Uterus (tissue), 4 donors: ENCODE measurements around the gene PNLIP. TPM values are rescaled to one million over a fixed set of nuclear protein-coding genes. Genes with fewer than 3 reads are reported as not detected.

ENCODE experiments used
- DNase-seq, 2 donors: peaks; one replicate each; pipeline ENCODE4 v3.0.0-alpha.2; 2019 to 2020
- H3K27ac ChIP-seq, 2 donors: fragments of 200-600 bp; sonication (generic); 1 replicate in 1 of 2; 2 replicates in 1 of 2; pipeline ENCODE4 v1.5.1; 2016 to 2018
- H3K27me3 ChIP-seq, 2 donors: fragments of 200-600 bp; sonication (generic); one replicate each; pipeline ENCODE4 v1.5.1; 2018 to 2019; ENCODE audit warnings: control low read depth in 1 of 2
- H3K36me3 ChIP-seq, 2 donors: fragments of 200-600 bp; sonication (generic); one replicate each; pipeline ENCODE4 v1.5.1; 2019; ENCODE audit warnings: control low read depth in 1 of 2
- H3K4me1 ChIP-seq, 2 donors: fragments of 200-600 bp; sonication (generic); one replicate each; pipeline ENCODE4 v1.5.1; 2018 to 2019; ENCODE audit warnings: control low read depth in 1 of 2
- H3K4me3 ChIP-seq, 2 donors: fragments of 200-600 bp; sonication (generic); 1 replicate in 1 of 2; 2 replicates in 1 of 2; pipeline ENCODE4 v1.5.1; 2018 to 2019; ENCODE audit warnings: mild to moderate bottlenecking in 1 of 2
- H3K9me3 ChIP-seq, 2 donors: fragments of 200-600 bp; sonication (generic); one replicate each; pipeline ENCODE4 v1.5.1; 2019; ENCODE audit warnings: control low read depth in 1 of 2
- CTCF ChIP-seq, 4 experiments: fragments of 200-600 bp in 2 of 4; fragments of 450-650 bp in 2 of 4; sonication (generic) in 2 of 4; IDR thresholded peaks; one replicate each; pipeline ENCODE4 v1.5.1; 2016 to 2019; ENCODE audit warnings: antibody characterized with exemption in 4 of 4, mild to moderate bottlenecking in 2 of 4, moderate library complexity in 1 of 4
- POLR2A ChIP-seq, 2 donors: fragments of 450-650 bp; IDR thresholded peaks; one replicate each; pipeline ENCODE4 v1.6.1; 2016; ENCODE audit warnings: antibody characterized with exemption in 2 of 2, mild to moderate bottlenecking in 1 of 2, moderate library complexity in 1 of 2
- intact Hi-C: fragments of 100-400 bp; cut with DNase I; formaldehyde crosslinking; loops from one replicate; pipeline ENCODE4 v1.15.1; 2023; ENCODE audit warnings: low total_unique reads
- total RNA-seq, 4 donors: library from RNA; depleted of rRNA in 3 of 4; stranded (reverse); fragments of >200 nt in 3 of 4; gene quantifications; one replicate each; pipeline versions ENCODE4 v1.1.0 to v1.2.4, GENCODE V29; 2014 to 2023
- donor health status: DM: yes; HTN: yes; CAD: no.

PNLIP gene
- total RNA-seq, 4 donors from 2014 or later: not detected

- Histone ChIP-seq H3K27ac (no peak overlapping the region), H3K4me1 (no peaks in the 10 kb centered on the region), H3K9me3 (no peaks in the 10 kb centered on the region), H3K27me3 (no peaks in the 10 kb centered on the region), H3K4me3 (no peak overlapping the region), H3K36me3 (no peaks in the 10 kb centered on the region)
- intact Hi-C loops: no loop called here
- TF ChIP-seq POLR2A (IDR thresholded peaks at IDR 0.05): no peak
- no peak for TF ChIP-seq CTCF (IDR thresholded peaks at IDR 0.05)
- DNase-seq: no peak
Measured at GRCh38 chr10:116597543-116597942, 51.8 kb downstream of the PNLIP start.

GRCh38 chr10:116598329-116598728 is 52.6 kb downstream of the PNLIP start:
- H3K4me1 ChIP-seq: no peaks in the 10 kb centered on the region
- H3K27me3 ChIP-seq: no peaks in the 10 kb centered on the region
- intact Hi-C loops: no loop called here
- H3K36me3 ChIP-seq: no peaks in the 10 kb centered on the region
- H3K9me3 ChIP-seq: no peaks in the 10 kb centered on the region
- no peak for TF ChIP-seq POLR2A (IDR thresholded peaks at IDR 0.05)
- TF ChIP-seq CTCF (IDR thresholded peaks at IDR 0.05): no peak
- no peak overlapping the region for H3K27ac ChIP-seq
- DNase-seq: no peak
- H3K4me3 ChIP-seq: no peak overlapping the region

GRCh38 chr10:116599991-116600390 is 54.3 kb downstream of the PNLIP start:
- no peak for DNase-seq
- H3K27ac ChIP-seq: no peak overlapping the region
- no peaks in the 10 kb centered on the region for H3K4me1 ChIP-seq
- H3K4me3 ChIP-seq: no peak overlapping the region
- no peaks in the 10 kb centered on the region for H3K27me3 ChIP-seq
- no peaks in the 10 kb centered on the region for H3K36me3 ChIP-seq
- TF ChIP-seq POLR2A (IDR thresholded peaks at IDR 0.05) (no peak), CTCF (IDR thresholded peaks at IDR 0.05) (no peak)
- intact Hi-C loops: no loop called here
- no peaks in the 10 kb centered on the region for H3K9me3 ChIP-seq

GRCh38 chr10:116602648-116603400 is 57.1 kb downstream of the PNLIP start:
- no peaks in the 10 kb centered on the region for H3K4me1 ChIP-seq
- no peak for DNase-seq
- intact Hi-C loops: no loop called here
- H3K27me3 ChIP-seq: no peaks in the 10 kb centered on the region
- H3K27ac ChIP-seq: no peak overlapping the region
- TF ChIP-seq POLR2A (IDR thresholded peaks at IDR 0.05) (no peak), CTCF (IDR thresholded peaks at IDR 0.05) (no peak)
- H3K36me3 ChIP-seq: no peaks in the 10 kb centered on the region
- H3K4me3 ChIP-seq: no peak overlapping the region
- H3K9me3 ChIP-seq: no peaks in the 10 kb centered on the region

- TF ChIP-seq POLR2A (IDR thresholded peaks at IDR 0.05): no peak
- TF ChIP-seq CTCF (IDR thresholded peaks at IDR 0.05): no peak
- no peak for DNase-seq
- intact Hi-C loops: no loop called here
- no peaks in the 10 kb centered on the region for H3K27me3 ChIP-seq
- H3K4me1 ChIP-seq: no peaks in the 10 kb centered on the region
- H3K27ac ChIP-seq: no peak overlapping the region
- no peaks in the 10 kb centered on the region for H3K9me3 ChIP-seq
- H3K36me3 ChIP-seq: no peaks in the 10 kb centered on the region
- no peak overlapping the region for H3K4me3 ChIP-seq
Measured at GRCh38 chr10:116606061-116606483, 60.3 kb downstream of the PNLIP start.
